Measurements from ENCODE around the gene IMMP1L.

Gene IMMP1L

DNA sequence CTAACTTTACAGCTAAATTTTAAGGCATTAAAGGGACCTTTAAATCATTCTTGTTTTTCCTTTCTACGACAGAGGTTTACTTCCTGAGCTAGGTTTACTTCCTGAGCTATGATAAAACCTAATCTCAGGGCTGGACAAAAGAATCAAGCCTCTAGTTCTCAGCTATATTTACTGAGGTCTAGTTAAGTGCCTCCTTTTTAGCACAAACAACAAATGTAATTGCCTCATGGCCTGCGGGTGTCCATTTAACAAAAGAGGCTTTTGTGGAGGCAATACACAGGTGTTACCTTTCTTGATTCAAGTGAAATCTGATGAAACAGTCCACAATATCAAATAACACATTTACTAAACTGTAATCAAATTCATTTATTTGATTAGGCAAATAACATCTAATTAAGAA is 67.3 kb downstream of the IMMP1L start:
- TF ChIP-seq, protein P1, sequence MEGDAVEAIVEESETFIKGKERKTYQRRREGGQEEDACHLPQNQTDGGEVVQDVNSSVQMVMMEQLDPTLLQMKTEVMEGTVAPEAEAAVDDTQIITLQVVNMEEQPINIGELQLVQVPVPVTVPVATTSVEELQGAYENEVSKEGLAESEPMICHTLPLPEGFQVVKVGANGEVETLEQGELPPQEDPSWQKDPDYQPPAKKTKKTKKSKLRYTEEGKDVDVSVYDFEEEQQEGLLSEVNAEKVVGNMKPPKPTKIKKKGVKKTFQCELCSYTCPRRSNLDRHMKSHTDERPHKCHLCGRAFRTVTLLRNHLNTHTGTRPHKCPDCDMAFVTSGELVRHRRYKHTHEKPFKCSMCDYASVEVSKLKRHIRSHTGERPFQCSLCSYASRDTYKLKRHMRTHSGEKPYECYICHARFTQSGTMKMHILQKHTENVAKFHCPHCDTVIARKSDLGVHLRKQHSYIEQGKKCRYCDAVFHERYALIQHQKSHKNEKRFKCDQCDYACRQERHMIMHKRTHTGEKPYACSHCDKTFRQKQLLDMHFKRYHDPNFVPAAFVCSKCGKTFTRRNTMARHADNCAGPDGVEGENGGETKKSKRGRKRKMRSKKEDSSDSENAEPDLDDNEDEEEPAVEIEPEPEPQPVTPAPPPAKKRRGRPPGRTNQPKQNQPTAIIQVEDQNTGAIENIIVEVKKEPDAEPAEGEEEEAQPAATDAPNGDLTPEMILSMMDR (IDR thresholded peaks at IDR 0.05; ENCODE audit: low read depth, low read length) = no peak
- no peak for DNase-seq (ENCODE audit: extremely low read depth, low read depth)

DNA sequence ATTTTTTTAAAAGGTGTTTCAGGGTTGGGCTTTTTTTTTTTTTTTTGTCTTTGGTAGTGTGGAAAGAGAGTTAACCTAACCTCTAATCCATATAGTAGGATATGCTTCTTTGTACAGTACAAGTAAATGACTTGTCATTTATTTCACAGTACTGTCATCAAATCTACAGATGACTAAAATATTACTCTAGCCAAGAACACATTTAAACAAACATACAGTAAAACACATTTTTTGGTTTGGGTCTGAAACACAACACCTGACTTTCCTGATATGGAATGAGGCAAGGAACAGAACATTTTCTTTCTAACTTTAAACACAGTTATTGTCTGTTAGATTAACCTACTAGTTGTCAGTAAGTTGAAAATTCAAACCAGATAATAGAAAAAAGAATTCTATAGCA is 68.1 kb downstream of the IMMP1L start:
- TF ChIP-seq, protein P1 (IDR thresholded peaks at IDR 0.05; ENCODE audit: low read depth, low read length) = no peak
- no peak for DNase-seq (ENCODE audit: extremely low read depth, low read depth)

GRCh38 chr11:31437742-31438435 is 71.5 kb downstream of the IMMP1L start:
- DNase-seq (ENCODE audit: extremely low read depth, low read depth) = peak; percentile 2

GRCh38 chr11:31433851-31434250 is 75.6 kb downstream of the IMMP1L start:
- TF ChIP-seq, protein P1 (IDR thresholded peaks at IDR 0.05; ENCODE audit: low read depth, low read length) = no peak
- no peak for DNase-seq (ENCODE audit: extremely low read depth, low read depth)

More at GRCh38 chr11:31437742-31438435, 71.5 kb downstream of the IMMP1L start:
- TF ChIP-seq, protein P1 (IDR thresholded peaks at IDR 0.05; ENCODE audit: low read depth, low read length) = no peak

DNA sequence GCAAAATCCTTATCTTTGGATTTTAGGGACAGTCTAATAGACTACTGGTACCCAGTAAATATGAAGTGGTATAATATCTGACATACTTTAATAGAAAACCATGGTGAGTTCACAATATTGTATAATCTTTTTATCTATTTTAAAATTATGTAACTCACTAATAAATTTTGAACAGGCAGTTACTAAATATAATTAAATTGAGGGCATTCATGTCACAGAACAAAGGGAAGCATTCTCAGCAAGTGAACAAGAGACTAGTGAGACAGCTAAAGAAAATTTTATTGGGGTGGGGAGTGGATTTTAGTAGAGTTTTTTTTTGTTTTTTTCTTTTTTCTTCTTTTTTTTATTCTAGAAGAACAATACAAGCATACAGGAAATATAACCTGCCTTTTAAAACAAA is 84.8 kb downstream of the IMMP1L start:
- TF ChIP-seq, protein P1 (IDR thresholded peaks at IDR 0.05; ENCODE audit: low read depth, low read length) = no peak
- no peak for DNase-seq (ENCODE audit: extremely low read depth, low read depth)

DNA sequence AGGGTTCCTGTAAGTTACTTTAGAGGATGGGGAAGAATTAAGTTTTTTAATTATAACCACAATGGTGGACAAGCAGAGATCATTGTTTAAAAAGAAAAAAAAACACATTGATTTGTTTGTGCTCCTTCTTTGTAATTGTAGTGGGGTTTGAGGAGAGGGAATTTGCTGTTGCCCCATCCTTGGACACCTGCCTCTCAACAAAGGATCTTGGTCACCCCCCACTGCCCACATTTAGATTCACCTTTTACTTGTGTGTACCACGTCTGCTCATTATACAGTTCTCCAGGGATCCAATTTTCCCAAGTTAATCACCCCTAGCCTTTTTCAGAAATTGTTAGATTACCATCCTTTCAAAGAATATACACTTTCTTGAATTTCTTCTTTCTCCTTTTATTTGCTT is 86.7 kb downstream of the IMMP1L start:
- TF ChIP-seq, protein P1 (IDR thresholded peaks at IDR 0.05; ENCODE audit: low read depth, low read length) = no peak
- DNase-seq (ENCODE audit: extremely low read depth, low read depth) = no peak

DNA sequence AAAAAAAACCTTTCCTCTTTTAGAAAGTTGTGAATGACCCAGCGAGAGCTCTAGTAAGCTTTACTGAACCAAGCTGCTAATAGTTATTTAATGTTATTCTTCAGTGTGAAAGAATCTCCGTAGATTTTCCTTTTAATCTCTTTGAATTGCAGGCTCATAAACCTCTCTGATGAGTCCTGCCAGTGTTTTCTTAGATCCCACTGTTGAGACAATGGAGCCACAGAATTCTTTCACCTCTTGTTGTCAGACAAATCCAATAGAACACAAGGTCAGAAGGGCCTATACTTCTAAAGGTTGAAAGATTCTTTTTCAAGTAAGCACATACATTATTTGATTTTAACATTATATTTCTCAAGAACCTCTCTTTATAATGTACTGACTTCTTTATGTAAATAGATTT is 87.6 kb downstream of the IMMP1L start:
- TF ChIP-seq, protein P1 (IDR thresholded peaks at IDR 0.05; ENCODE audit: low read depth, low read length) = no peak
- DNase-seq (ENCODE audit: extremely low read depth, low read depth) = no peak
